HTERT RPE-1 (cell line): Measurements from ENCODE around the gene PLA2G2D.
"Not testable (repeated sequence)": the region's sequence is repeated elsewhere in the genome, so short reads cannot be mapped to it uniquely, and the experiment has no call there.

Experiments
- in situ Hi-C: fragments of 300-500 bp; cut with MboI; formaldehyde crosslinking; loops from 4 replicates; pipeline ENCODE4 v1.14.3; 2020; ENCODE audit warnings: low sequenced_read_pairs

The PLA2G2D gene

DNA sequence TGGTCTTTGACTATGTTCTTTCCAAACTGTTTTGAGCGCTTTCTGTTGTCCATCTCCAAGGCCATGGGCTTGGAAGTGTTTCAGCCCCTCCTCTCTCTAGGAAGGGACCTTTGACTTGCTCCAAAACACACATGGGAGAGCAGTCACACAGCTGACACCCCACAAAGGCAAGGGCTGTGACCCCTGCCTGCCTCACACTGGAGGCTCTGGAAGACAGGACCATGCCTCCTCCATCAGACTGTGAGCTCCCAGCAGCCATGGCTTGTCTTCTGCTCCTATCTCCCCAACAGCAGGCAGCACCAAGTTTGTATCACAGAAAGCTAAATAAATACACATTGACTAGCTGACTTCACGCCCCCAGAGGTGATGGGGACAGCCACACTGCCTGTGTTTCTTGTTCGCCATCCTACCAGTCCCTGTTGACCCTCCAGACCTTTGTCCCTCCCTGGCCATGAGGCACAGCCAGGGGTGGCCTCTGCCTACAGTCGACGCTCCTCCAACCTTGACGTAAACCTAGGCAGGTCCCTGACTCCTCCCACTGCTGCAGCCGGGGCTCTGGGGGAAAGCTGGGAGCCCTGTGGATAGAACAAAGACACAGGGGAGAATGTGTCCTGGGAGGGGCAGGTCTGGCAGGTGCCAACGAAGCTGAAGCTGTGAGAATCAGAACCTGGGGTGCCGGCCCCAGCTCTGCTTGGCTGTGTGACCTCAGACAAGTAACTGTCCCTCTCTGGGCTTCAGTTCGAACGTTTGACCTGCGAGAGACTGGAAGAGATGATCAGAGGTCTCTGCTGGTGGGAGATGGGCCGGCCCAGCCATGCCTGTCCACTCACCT, 24.6 kb upstream of the PLA2G2D start:
- in situ Hi-C loops: no loop called here

GRCh38 chr1:20143318-20143717, 24.0 kb upstream of the PLA2G2D start:
- in situ Hi-C loops: no loop called here

DNA sequence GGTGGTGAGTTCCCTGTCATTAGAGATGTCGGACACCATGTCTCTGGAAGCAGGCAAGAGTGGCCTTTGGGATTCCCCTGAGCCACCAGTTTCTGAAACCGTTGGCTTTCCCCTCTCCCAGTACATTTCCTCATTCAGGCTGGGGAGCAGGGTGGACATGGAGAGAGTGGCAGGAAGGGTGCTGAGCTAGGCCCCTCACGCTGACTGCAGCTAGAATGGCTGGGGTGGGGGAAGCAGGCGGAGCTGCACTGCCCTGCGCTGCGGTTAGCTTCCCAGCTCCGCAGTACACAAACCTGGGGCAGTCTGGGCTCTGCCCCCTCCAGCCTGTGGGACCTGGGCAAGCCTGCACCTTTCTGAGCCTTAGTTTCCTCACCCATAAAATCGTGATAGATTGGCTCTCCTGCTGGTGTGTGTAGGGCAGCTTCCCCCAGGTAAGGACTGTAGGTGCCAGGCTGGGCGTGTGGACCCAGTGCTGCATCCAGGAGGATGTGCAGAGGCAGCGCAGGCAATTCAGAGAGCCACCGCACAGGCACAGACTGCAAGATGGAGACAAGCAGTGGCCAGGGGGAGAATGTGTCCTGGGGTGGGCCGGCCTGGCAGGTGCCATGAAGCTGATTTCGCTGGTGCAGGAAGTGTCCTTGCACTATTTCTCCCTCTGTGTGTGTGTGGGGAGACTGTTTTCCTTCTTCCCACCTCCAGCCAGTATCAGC, 22.8 kb upstream of the PLA2G2D start:
- in situ Hi-C loops: no loop called here

GRCh38 chr1:20141466-20141865, 22.1 kb upstream of the PLA2G2D start:
- in situ Hi-C loops: no loop called here

DNA sequence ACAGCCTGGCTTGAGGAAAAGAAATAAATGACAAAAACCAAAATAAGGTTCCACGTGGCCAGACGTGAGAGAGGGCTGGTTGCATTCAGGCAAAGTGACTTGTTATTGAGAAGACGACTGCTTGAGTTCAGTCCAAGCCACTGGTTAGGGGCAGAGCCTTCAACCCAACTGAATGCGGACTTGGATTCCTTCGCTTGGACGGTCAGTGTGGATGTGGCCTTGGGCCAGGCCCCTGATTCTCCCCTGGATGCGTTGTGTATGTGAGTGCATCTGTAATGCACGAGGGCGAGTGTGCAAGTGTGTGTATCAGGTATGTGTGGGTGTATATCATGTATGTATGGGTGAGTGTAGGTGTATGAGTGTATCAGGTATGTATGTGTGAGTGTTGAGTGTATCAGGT, 21.7 kb upstream of the PLA2G2D start:
- in situ Hi-C loops: no loop called here

DNA sequence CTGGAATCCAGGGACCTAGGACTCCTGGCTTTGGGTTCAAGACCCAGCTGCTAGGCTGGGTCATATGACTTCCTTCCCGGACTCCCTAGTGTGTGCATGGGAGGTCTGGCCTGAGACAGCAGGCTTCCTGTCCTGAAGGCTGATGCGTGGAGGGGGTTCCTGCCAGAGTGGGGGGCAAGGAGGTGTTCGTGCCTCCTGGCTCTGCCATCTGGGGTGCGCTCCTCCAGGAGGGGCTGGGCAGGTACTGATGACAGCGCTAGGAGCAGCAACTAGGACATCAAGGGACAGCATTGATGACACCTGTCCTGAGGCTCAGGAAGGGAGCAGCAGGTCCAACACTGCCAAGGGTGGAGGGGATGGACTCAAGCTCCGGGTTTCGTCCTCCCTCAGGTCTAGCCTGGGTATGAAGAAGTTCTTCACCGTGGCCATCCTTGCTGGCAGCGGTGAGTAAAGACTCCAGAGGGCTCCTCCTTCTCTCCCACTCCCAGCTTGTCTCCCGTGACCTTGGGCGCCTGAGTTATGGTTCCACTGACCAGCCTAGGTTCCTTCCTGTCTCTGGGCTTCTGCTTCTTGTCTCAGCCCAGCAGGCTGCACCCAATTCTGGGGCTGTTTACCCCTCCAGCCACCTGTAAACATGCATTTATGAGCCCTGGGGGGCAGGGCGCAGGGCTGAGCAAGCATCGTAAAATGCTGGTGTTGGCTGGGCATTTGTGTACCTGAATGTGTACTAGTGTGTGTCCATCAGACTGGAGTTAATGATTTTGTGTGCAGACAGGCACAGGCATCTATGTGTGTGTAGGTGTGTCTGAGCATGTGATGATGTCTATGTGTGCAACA, 20.7 kb upstream of the PLA2G2D start:
- in situ Hi-C loops: no loop called here

- in situ Hi-C loops: no loop called here
Measured at GRCh38 chr1:20138961-20139550, 19.7 kb upstream of the PLA2G2D start, which contains the start of gene PLA2G2F. Gene PLA2G2F, plus strand, starts transcription at chr1:20139323. Its CDS starts 105 bp downstream, at chr1:20139428.

DNA sequence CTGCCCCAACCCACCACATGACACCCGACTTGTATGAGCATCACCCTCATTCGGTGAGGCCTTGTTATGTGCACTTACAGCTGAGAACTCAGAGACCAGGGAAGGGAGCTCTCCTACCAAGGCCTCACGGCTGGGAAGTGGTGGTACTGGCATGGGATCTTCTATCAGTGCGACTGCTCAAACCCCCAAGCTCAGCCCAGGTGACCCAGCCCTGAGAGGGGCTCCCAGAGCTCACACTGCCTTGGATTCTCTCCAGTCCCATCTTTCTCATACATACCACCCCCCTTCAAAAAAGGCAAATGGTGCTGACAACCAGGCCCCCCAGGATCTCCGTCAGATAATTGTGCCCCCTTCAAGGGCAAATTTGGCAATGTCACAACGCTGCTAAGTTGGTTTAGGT, 19.0 kb upstream of the PLA2G2D start:
- in situ Hi-C loops: no loop called here

- in situ Hi-C loops: no loop called here
Measured at GRCh38 chr1:20137604-20138003, 18.3 kb upstream of the PLA2G2D start.

DNA sequence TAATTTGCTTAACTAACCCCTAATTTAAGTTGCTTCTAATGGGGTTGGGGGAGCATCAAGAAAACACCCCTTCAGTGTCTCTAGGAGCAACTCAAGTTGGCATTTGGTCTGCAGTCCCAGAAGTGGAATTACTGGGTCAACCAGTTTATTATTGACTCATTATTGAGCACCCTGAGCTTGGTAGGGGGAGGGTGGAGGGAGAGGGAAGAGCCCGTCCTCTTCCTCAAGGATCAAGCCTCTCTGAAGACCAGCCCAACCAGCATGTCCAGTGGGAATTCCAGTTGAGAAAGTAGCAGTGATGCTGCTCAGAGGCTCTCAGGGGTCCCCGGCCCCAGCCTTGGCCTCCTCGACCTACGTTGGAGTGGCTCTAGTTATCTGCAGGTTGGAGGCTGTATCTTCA, 17.7 kb upstream of the PLA2G2D start:
- in situ Hi-C loops: no loop called here

DNA sequence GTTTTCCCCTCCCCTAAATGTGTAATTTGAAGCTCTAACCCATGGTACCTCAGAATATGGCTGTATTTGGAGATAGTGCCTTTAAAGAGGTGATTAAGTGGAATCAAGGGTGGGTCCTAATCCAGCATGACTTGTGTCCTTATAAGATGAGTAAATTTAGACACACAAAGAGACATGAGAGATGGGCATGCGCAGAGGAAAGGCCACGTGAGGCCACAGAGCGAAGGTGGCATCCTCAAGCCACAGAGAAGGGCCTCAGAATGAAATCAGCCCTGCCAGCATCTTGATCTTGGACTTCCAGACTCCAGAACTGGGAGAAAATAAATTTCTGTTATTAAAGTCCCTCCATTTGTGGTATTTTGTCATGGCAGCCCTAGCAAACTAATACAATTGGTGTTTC, 16.9 kb upstream of the PLA2G2D start:
- in situ Hi-C loops: no loop called here

DNA sequence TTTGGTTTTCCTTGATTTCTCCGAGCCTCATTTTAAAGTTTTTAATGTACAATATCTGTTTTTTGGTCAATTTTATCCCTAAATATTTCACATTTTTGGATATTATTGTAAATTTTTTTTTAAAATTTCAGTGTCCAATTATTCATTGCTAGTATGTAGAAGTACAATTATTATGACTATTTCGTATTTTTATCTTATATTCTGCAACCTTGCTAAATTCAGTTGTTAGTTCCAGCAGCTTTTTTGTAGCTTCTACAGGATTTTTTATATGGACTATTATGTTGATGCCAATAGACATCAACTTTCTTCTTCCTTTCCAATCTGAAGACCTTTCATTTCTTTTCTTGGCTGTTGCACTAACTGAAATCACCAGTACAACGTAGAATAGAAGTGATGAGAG, 15.7 kb upstream of the PLA2G2D start:
- in situ Hi-C loops: no loop called here

GRCh38 chr1:20130518-20130917, 11.2 kb upstream of the PLA2G2D start:
- in situ Hi-C loops: not testable (repeated sequence)

GRCh38 chr1:20126806-20127440, 7.6 kb upstream of the PLA2G2D start:
- in situ Hi-C loops: no loop called here

- in situ Hi-C loops: no loop called here
Measured at GRCh38 chr1:20126041-20126805, 6.9 kb upstream of the PLA2G2D start.

GRCh38 chr1:20125100-20125499, 5.8 kb upstream of the PLA2G2D start:
- in situ Hi-C loops: no loop called here

- in situ Hi-C loops: no loop called here
Measured at GRCh38 chr1:20124456-20125057, 5.2 kb upstream of the PLA2G2D start.

- in situ Hi-C loops: no loop called here
Measured at GRCh38 chr1:20123722-20124455, 4.6 kb upstream of the PLA2G2D start.

DNA sequence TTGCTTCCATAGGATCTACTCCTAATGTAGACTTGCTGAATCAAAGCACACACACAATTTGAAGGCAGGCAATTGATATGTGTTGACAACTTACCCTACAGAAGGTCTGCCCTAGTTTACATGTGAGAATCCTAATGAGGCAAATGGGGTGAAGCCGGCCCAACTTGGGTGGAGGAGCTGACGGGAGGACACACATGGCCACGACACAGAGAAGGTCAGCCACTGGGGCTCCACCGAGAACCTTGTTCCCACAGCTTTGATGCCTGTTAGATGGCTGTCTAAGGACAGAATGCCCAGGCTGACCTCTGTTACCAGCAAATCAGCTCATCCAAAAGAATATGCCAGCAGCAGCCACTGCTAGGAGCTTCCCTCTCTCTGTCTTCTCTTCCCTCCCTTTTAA, 1.5 kb upstream of the PLA2G2D start:
- in situ Hi-C loops: no loop called here
